ENCODE measurements around the gene MIB2.
"Not testable (repeated sequence)": the region's sequence is repeated elsewhere in the genome, so short reads cannot be mapped to it uniquely, and the experiment has no call there.

MIB2 gene

GRCh38 chr1:1664941-1665814 lies 49.9 kb downstream of the MIB2 start:
- no peak for TF ChIP-seq POLR2AphosphoS5 (IDR thresholded peaks at IDR 0.05; ENCODE audit: low read depth, low read length)
- no peak for TF ChIP-seq TAF1 (IDR thresholded peaks at IDR 0.05; ENCODE audit: borderline replicate concordance, low read depth, low read length)
- no peak for TF ChIP-seq POLR2A (IDR thresholded peaks at IDR 0.05; ENCODE audit: low read depth, low read length)
- DNase-seq (ENCODE audit: insufficient read length): no peak
- no peak for FAIRE-seq

GRCh38 chr1:1665815-1666251 lies 50.5 kb downstream of the MIB2 start:
- DNase-seq (ENCODE audit: insufficient read length) (no peak), FAIRE-seq (no peak)
- no peak for TF ChIP-seq POLR2A (IDR thresholded peaks at IDR 0.05; ENCODE audit: low read depth, low read length)
- TF ChIP-seq TAF1 (IDR thresholded peaks at IDR 0.05; ENCODE audit: borderline replicate concordance, low read depth, low read length): no peak
- no peak for TF ChIP-seq POLR2AphosphoS5 (IDR thresholded peaks at IDR 0.05; ENCODE audit: low read depth, low read length)

GRCh38 chr1:1666526-1666925 lies 51.2 kb downstream of the MIB2 start:
- DNase-seq (ENCODE audit: insufficient read length): no peak
- no peak for FAIRE-seq
- TF ChIP-seq TAF1 (IDR thresholded peaks at IDR 0.05; ENCODE audit: borderline replicate concordance, low read depth, low read length) (no peak), POLR2A (IDR thresholded peaks at IDR 0.05; ENCODE audit: low read depth, low read length) (no peak), POLR2AphosphoS5 (IDR thresholded peaks at IDR 0.05; ENCODE audit: low read depth, low read length) (no peak)

- TF ChIP-seq POLR2A (IDR thresholded peaks at IDR 0.05; ENCODE audit: low read depth, low read length): no peak
- no peak for TF ChIP-seq TAF1 (IDR thresholded peaks at IDR 0.05; ENCODE audit: borderline replicate concordance, low read depth, low read length)
- no peak for TF ChIP-seq POLR2AphosphoS5 (IDR thresholded peaks at IDR 0.05; ENCODE audit: low read depth, low read length)
- no peak for FAIRE-seq
- DNase-seq (ENCODE audit: insufficient read length): no peak
Measured at GRCh38 chr1:1669468-1670440, 54.5 kb downstream of the MIB2 start.

- no peak for TF ChIP-seq POLR2AphosphoS5 (IDR thresholded peaks at IDR 0.05; ENCODE audit: low read depth, low read length)
- TF ChIP-seq TAF1 (IDR thresholded peaks at IDR 0.05; ENCODE audit: borderline replicate concordance, low read depth, low read length): no peak
- TF ChIP-seq POLR2A (IDR thresholded peaks at IDR 0.05; ENCODE audit: low read depth, low read length): no peak
- no peak for DNase-seq (ENCODE audit: insufficient read length)
- no peak for FAIRE-seq
Measured at GRCh38 chr1:1670866-1671265, 55.6 kb downstream of the MIB2 start.

GRCh38 chr1:1671365-1672119 lies 56.2 kb downstream of the MIB2 start:
- FAIRE-seq (no peak), DNase-seq (ENCODE audit: insufficient read length) (no peak)
- TF ChIP-seq POLR2AphosphoS5 (IDR thresholded peaks at IDR 0.05; ENCODE audit: low read depth, low read length) (no peak), TAF1 (IDR thresholded peaks at IDR 0.05; ENCODE audit: borderline replicate concordance, low read depth, low read length) (no peak), POLR2A (IDR thresholded peaks at IDR 0.05; ENCODE audit: low read depth, low read length) (no peak)

- FAIRE-seq (no peak), DNase-seq (ENCODE audit: insufficient read length) (no peak)
- TF ChIP-seq TAF1 (IDR thresholded peaks at IDR 0.05; ENCODE audit: borderline replicate concordance, low read depth, low read length) (no peak), POLR2AphosphoS5 (IDR thresholded peaks at IDR 0.05; ENCODE audit: low read depth, low read length) (no peak), POLR2A (IDR thresholded peaks at IDR 0.05; ENCODE audit: low read depth, low read length) (no peak)
Measured at GRCh38 chr1:1672181-1672965, 57.1 kb downstream of the MIB2 start.

GRCh38 chr1:1674806-1675205 lies 59.5 kb downstream of the MIB2 start:
- not testable (repeated sequence) for FAIRE-seq; DNase-seq (ENCODE audit: insufficient read length)

GRCh38 chr1:1675218-1675617 lies 59.9 kb downstream of the MIB2 start:
- FAIRE-seq: peak; percentile 97
- DNase-seq (ENCODE audit: insufficient read length): not testable (repeated sequence)

- FAIRE-seq; DNase-seq (ENCODE audit: insufficient read length): not testable (repeated sequence)
Measured at GRCh38 chr1:1676087-1676486, 60.8 kb downstream of the MIB2 start.

Measured in GM12892 (cell line).